ENCODE results near the gene MRO.
"Not testable (repeated sequence)": the region's sequence is repeated elsewhere in the genome, so short reads cannot be mapped to it uniquely, and the experiment has no call there.

Gene MRO

DNA sequence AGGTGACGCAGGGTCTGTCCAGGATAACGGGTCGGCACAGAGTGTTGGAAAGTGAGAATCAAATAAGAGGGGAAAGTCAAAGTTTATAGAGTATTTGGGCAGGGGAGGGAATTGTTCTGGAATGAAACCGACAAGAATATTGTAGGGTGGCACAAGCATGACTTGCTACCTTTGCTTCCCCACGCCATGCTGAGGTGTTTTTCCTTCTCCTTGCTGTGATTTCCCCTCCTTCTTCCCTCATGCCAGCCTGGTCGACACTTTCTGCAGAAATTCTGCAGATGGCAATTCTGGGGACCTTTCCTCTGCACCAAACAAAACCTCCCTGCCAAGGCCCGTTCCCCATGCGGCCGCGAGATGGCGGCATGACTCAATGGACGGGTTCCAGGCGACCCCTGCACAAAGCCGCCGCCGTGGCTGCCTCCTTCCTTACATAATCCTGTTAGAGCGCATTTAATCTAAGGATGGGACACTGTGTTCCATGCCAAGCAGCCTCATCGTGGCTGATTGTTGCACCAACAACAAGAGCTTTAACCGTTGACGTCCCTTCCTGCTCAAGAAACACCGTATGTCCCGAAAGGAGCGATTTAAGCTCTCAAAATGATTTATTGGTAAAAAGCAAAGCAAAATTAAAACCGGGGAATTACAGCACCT, at the start of gene MRO:
Gene MRO, minus strand, starts transcription at position 289 of the 651 bp plus-strand sequence. CDS start 10,616 bp downstream, outside the sequence.
- DNase-seq (ENCODE audit: low spot score) (peak; percentile 78), FAIRE-seq (no peak)

DNA sequence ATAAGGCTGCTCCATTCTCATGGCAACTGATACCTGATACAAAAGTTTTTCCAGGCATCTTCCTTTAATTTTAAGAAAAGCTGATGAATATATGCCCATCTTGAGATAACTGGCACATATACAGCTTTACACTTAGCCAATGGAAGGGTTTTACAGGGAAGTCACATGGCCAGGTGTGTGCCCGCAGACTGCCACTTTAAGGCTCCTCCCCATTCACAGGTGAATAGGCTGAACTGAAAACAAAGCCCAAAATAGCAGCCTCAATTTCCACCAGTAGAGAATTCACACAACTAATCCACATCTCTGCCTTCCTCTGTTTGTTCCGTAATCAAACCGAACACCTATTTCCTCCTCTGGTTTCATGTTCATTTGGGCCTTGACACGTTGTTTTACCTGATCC, 49.3 kb upstream of the MRO start:
- DNase-seq (ENCODE audit: low spot score) (no peak), FAIRE-seq (no peak)

DNA sequence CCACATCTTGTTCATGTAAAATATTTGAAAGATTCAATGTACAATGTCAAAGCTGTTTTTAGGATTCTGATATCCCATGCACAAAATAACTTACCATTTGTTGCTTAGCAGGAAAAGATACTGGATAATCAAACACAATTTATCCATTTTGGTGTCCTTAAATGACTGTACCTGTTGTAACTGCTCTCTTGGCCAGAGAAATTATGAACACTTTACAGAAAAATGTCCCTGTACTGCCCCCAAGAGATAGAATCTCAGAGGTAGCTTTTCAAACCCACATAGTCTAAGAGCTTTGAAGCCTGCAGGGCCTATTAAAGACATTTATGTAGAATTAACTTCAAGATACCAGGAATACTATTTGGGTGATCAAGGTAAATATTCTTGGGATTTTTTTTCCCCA, 46.9 kb upstream of the MRO start:
- FAIRE-seq = no peak

DNA sequence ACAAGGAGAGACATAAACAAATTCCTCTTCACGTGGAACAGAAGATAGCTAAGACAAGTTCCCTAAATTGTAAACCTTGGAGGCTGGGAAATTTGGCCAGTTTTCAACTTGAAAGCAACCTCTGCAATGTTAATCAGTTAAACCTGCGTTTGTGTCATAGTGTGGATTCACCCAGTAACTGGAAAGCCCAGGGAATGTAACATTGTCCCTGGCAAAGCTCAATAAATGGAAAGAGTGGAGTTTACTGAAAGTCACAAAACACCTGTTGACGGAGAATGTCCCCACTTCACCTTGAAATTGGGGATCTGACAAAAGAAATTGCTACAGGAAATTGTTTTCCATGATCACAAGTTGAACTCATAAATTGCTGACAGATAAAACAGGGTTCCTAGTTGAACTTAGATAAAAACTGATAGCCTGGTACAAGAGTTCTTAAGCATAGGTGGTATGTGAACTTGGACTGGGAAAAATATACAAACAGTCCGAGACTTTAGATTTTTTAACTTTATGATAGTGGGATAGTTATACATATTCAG, 44.1 kb upstream of the MRO start:
- DNase-seq (ENCODE audit: low spot score) (no peak), FAIRE-seq (no peak)

More for the DNA sequence above, 46.9 kb upstream of the MRO start:
- no peak for DNase-seq (ENCODE audit: low spot score)

DNA sequence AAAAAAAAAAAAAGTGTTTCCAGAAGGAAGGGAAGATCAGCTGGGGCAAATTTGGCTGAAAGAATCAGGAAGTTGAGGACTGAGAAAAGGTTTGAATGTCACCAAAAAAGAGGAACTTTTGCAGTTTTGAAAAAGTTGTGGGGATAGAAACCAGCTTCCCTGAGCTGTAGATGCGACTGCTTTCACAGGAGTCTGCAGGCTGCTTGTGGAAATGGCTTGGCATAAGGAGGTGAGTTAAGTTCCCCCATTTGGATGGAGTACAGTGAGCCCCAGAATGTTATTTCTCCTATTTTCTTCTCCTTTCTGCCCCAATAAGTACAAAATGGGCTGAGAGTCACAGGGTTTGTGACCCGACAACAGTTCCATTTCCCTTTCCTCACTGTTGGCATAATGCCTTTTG, 42.6 kb upstream of the MRO start:
- FAIRE-seq (no peak), DNase-seq (ENCODE audit: low spot score) (no peak)

DNA sequence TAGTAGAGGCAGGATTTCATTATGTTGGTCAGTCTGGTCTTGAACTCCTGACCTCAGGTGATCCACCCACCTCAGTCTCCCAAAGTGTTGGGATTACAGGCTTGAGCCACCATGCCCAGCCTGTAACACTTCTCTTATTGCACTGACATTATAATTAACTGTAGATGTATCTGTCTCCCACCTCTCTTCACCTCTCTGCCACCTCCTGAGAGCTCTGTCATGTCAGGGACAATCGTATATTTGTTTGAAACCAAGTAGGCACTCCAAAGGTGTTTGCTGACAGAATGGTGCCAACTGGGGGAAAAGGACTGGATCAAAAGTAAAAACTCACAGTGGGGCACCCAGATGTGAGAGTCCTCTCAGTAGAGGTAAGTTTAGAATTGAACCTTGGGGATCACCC, 41.8 kb upstream of the MRO start:
- DNase-seq (ENCODE audit: low spot score) = no peak
- no peak for FAIRE-seq

DNA sequence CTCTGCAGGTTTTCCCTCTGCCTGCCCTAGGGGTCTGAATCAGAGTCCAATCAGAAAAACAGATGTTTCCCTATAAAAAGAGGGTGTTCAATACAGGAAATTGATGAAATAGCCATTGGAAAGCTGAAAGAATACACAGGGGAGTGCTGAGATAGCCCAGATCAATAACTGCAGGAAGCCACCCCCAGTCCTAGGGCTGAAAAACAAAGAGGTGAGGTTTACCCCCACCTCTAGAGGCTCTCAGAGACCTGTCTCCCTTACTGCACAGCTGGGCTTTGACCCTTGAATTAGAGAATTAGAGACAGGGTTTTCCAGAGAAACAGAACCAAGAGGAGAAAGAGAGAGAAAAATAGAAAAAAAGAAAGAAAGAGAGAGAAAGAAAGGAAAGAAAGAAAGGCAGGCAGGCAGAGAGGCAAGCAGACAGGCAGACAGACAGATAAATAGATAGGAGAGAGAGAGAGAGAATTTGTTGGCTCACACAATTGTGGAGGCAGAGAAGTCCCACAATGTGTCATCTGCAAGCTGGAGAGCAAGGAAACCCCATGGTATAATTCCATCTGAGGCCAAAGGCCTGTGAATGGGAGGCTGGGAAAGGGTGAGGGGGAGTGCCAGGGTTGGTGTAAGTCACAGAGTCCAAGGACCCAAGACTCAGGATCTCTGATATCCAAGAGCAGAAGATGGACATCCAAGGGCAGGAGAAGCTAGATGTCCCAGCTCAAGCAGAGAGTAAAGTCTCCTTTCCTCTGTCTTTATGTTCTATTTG, 40.2 kb upstream of the MRO start:
- FAIRE-seq (no peak), DNase-seq (ENCODE audit: low spot score) (no peak)

DNA sequence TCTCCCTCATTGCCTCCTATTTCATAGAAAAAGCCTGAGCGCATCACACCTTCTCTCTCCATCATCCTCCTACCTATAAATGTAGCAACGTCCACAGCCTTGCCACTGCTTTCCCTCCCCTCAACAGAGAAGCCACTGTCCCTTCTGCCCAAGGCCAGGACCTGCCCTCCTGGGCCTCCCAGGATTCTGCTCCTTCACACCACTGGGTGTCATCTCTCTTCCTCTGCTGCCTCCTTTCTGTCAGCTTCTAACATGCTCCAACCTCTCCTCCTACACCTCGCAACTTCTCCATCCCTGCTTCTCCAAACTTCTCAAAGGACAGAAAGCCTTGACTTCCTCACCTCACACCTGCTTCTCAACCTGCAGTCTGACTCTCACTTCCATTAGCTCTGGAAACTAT, 37.9 kb upstream of the MRO start:
- no peak for FAIRE-seq

DNA sequence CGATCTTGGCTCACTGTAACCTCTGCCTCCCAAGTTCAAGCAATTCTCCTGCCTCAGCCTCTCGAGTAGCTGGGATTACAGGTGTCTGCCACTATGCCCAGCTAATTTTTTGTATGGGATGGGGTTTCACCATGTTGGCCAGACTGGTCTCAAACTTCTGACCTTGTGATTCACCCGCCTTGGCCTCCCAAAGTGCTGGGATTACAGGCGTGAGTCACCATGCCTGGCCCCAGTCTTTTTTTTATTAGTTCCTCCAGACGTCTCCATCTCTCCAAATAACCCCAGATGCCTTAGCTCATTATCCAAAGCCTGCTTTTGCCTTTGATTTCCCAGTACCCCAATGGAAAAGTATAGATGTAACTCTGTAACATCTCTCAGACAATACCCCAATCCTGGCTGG, 37.4 kb upstream of the MRO start:
- not testable (repeated sequence) for DNase-seq (ENCODE audit: low spot score); FAIRE-seq

More for the DNA sequence above, 37.9 kb upstream of the MRO start:
- DNase-seq (ENCODE audit: low spot score) = no peak

DNA sequence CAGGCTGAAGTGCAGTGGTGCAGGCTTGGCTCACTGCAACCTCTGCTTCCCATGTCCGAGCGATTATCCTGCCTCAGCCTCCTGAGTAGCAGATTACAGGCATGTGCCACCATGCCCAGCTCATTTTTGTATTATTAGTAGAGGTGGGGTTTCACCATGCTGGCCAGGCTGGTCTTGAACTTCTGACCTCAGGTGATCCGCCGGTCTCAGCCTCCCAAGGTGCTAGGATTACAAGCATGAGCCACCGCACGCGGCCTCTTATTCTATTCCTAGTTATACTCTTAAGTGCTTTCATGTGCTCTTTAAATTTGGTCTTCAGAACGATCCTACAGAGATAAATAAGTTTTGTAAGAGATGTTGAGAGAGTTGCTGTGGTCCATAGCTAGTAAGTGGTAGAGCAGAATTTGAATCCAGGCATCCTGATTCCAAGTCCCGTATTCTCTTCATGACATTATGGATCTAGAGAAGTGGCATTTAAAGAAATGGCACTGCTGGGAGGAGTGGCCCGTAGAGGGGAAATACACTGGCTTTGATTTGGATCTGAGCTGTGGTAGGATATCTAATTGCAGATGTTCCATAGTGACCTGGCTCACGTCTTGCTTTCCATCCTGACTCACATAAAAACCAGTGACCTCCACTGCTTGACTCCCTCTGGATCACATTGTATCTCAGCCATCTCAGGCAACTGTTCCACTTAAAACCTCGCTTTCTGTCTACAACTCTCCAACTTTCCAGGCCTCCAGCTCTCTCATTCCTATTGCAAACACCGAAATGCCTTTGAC, 36.4 kb upstream of the MRO start:
- FAIRE-seq = no peak
- DNase-seq (ENCODE audit: low spot score) = no peak

DNA sequence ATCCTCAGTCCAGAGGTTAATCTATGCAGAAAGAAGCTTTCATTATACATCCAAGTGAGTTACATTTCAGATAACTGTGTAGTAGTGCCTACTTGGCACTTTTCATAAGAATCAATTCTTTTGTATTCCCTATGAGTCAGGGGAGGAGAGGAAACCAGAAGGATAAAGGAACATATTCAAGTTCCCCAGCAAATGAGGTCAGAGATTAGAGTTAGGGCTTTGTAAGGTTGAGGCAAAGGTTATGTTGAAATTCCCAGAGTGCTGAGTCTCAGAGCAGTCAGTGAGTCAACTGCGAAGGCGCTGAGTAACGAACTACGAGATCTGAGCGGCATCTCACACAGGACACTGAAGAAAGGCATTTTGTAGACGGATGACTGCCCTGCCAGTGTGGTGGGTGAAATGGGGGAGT, 34.1 kb upstream of the MRO start:
- FAIRE-seq = peak; percentile 13

DNA sequence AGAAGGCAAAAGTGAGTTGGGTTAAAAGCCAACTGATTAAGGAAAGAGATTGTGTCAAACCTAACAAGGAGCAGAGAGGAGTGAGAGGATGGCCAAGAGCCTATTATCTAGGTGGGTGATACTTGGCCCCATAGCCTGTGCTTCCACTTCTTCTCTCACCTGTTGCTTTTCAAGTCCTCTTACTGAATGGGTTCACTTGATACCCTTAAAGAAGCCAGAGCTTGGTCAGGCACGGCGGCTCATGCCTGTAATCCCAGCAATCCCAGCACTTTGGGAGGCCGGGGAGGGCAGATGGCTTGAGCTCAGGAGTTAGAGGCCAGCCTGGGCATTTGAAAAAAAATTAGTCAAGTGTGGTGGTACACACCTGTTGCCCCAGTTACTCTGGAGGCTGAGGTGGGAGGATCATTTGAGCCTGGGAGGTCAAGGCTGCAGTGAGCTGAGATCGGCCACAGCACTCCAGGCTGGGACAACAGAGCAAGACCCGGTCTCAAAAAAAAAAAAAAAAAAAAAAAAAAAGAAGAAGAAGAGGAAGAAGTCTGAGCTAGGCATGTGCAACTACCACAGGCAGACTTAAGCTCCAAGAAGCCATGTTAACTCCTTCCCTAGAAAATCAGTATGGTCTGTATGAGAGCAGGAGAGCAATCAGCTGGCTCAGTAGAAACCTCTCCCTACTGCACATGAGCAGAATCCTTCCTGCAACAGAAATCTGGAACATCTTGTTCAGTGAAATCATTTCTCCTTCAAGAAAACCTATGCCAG, 30.7 kb upstream of the MRO start:
- DNase-seq (ENCODE audit: low spot score) (no peak), FAIRE-seq (no peak)

More for the DNA sequence above, 34.1 kb upstream of the MRO start:
- DNase-seq (ENCODE audit: low spot score) = peak; percentile 64

DNA sequence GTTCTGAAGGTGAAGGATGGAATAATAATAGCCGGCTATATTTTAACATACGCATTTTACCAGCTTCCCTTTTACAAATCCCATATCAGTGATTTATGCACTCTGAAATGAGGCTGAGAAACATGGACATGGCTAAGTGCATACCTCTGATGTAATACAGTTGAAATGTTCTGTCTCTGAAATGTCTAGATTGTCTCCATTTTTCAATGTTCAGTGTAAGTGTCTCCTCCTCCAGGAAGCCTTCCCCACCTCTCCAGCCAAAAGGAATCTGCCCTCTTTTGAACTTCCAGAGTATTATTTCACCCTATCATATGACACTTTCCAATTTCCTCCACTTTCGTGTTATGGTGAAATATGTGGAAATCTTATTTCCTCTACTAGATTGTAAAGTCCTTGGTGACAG, 29.6 kb upstream of the MRO start:
- no peak for DNase-seq (ENCODE audit: low spot score)
- no peak for FAIRE-seq

DNA sequence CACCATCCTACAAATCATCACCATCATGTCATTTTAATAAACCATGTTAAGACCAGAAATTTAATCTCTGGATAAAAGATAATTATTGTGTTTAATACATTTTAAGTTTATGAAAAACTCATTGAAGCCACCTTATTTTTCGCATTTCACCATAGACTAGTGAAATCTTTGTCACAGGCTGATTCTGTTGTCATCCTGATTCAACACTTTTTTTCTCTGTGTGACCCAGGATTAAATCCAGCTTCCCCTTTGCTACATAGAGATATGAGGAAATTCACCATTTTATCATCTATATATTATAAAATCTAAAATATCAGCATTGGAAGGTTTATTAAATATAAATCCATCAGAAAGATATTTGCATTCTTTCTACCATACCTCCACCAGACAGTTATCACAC, 29.2 kb upstream of the MRO start:
- FAIRE-seq = no peak
- DNase-seq (ENCODE audit: low spot score) = no peak

DNA sequence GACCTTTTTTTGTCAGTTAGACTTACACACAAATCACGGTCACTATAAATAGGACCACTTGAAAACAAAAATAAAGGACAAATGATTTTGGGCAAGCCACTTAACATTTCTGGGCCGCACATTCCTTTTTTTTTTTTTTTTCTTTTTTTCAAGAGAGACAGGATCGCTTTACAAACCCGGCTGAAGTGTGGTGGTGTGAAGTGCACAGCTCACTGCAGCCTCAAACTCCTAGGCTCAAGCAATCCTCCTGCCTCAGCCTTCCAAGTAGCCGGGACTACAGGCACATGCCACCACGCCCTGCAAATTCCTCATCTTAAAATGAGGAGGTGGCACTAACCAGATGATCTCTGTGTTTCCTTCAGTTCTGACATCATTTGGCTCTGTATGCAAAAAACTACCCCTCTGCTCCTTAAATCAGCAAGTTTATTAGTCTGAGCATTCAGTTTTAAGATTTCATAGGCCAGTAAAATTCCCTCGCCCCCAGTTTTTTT, 28.3 kb upstream of the MRO start:
- no peak for FAIRE-seq
- no peak for DNase-seq (ENCODE audit: low spot score)

DNA sequence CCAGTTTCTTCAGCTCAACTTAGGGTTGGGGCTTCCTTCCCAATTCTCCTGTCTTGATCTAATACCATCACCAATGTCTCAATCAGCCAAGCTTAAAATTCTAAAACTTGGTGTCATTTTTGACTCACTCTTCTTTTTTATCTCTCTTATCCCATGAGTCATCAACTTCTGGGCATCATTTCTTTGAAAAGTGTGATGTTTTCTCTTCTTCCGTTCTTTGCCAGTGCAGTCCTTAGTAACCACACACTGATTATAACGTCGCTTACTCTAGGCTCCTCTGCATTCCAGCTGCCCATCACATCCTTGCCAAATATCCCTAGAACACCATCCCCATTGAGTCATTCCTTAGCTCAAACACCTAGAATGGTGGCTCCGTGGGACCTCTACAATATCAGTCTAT, 27.4 kb upstream of the MRO start:
- FAIRE-seq (no peak), DNase-seq (ENCODE audit: low spot score) (peak; percentile 27)

DNA sequence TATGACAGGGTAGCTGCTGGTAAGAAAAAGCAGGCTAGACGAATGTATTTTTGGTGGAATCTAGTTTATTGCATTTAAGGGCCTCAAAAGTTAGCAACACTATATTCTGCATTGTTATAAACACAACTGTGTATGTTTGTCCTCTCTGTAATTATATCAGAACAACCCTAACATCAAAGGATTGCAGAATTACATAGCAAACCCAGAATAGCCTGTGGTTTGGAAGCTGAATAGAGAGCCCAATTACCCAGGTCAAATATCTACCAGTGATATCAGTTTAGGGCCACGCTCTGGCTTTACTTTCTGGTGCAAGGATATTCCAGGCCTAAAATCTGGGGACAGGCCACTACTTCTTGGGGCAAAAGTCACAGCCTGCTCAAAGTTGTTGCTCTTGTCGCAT, 25.1 kb upstream of the MRO start:
- DNase-seq (ENCODE audit: low spot score) = no peak
- no peak for FAIRE-seq

DNA sequence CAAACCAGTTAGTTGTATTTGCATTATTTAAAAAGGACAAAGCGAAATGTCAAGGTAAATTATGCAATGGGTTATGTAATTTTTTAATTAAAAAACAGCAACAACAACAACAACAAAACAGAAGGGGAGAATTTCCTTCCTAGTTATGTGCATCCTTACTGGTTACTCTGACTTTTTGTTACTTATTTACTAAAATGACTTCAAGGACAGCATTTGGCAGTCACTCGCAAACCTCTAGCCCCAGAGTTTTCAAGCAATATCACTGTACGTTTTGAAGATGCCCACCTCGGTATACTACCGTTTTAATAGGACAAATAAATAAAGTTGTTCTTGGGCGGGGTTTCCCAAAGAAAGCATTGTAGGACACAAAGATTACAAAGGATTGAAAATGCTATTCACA, 24.7 kb upstream of the MRO start:
- FAIRE-seq = no peak
- DNase-seq (ENCODE audit: low spot score) = no peak

DNA sequence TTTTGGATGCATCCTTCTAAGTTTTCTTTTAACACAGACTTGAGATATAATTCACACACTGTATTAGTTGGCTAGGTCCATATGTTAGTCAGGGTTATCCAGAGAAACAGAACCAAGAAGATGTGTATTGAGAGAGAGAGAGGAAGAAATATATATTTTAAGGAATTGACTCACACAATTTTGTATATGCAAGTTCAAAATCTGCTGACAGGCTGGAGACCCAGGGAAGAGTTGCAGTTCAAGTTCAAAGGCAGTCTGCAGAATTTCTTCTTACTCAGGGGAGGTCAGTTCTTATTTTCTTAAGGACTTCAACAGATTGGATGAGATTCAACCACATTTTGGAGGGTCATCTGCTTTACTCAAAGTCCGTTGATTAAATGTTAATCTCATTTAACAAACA, 23.0 kb upstream of the MRO start:
- no peak for FAIRE-seq
- no peak for DNase-seq (ENCODE audit: low spot score)

DNA sequence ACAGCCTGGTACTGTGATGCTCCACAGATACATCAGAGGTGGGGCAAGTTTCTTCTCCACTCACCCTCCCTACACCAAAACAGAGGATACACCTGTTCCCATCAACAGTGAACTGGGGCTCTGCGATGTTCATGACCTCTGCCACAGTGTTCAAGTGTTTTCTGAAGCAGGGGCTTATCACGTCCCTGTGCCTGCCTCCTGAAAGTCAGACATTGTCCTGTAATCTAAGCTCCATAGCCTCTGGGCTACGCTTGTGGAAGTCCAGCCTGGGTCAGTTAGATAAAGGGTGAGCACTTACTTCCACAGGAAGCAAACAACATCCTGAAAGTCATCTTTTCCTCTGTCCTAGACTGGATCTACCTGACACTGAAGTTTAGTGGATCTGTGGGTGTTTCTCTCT, 20.2 kb upstream of the MRO start:
- no peak for DNase-seq (ENCODE audit: low spot score)
- no peak for FAIRE-seq

DNA sequence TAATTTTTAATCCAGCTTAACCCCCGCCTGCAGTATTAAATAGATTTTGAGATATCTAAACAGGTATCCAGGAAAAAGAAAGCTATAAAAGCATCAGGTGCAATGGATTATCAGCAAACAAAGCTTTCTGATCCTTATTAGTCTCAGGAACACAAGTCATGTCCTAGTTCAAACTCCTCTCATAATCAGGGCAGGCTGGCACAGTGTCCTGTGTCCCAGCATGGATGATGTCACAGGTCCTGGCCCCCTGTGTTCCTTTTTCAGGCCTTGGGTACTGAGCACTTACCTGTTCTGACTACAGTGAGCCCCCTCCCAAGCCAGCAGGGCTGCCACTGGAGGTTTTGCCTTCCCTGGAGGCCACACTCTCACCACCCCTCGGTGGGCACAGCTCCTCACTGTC, 19.5 kb upstream of the MRO start:
- DNase-seq (ENCODE audit: low spot score) = no peak
- FAIRE-seq = no peak
